GM13976 (cell line): Measurements from ENCODE around the gene WDR47.

Experiments used
- DNase-seq: peaks from one replicate; pipeline ENCODE4 v3.0.0; 2012; ENCODE audit warnings: low spot score
- in situ Hi-C: fragments of 300-500 bp; cut with MboI; formaldehyde crosslinking; loops from one replicate; pipeline ENCODE4 v1.12.0; 2022; ENCODE audit warnings: low sequenced_read_pairs, mixed read lengths, inconsistent platforms; ENCODE audit not compliant: unreplicated experiment
- TF ChIP-seq, protein P1 (sequence below): IDR thresholded peaks from 2 replicates; pipeline ENCODE4 v1.5.1; 2012; ENCODE audit warnings: borderline replicate concordance, mild to moderate bottlenecking; ENCODE audit not compliant: insufficient read depth; ENCODE audit errors: extremely low read depth, missing control alignments, control extremely low read depth

WDR47 gene

DNA sequence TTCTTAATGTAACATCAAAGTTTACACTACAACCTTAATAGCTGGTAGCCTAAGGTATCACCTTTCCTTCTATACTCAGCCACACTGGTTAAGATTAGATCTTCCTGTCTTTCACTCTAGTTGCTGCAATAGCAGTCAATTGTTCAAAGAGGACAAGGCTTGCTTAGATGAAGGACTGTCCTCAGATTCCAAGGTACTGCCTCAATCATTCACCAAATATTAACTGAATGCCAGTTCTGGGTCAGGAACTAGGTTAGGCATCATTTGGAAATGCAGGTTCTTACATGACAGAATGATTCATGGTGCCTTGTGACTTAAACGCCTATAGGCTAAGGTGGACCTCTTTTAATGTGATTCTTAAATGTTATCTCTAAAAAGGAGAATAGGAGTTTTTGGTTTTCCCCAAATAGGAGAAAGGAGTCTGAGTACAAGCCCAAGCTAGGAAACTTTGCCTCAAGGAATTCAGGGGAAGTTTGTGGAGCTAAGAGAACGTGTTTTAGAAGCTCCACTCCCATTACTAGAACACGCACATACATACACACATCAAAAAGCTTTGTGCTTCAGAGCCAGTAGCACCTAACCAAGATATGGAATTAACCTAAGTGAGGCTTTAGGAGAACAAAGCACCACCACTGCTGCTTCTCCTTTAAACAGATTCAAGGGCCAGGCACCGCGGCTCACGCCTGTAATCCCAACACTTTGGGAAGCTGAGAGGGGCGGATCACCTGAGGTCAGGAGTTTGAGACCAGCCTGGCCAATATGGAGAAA lies 8.5 kb upstream of the WDR47 start:
- TF ChIP-seq, protein P1, sequence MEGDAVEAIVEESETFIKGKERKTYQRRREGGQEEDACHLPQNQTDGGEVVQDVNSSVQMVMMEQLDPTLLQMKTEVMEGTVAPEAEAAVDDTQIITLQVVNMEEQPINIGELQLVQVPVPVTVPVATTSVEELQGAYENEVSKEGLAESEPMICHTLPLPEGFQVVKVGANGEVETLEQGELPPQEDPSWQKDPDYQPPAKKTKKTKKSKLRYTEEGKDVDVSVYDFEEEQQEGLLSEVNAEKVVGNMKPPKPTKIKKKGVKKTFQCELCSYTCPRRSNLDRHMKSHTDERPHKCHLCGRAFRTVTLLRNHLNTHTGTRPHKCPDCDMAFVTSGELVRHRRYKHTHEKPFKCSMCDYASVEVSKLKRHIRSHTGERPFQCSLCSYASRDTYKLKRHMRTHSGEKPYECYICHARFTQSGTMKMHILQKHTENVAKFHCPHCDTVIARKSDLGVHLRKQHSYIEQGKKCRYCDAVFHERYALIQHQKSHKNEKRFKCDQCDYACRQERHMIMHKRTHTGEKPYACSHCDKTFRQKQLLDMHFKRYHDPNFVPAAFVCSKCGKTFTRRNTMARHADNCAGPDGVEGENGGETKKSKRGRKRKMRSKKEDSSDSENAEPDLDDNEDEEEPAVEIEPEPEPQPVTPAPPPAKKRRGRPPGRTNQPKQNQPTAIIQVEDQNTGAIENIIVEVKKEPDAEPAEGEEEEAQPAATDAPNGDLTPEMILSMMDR = no peak
- in situ Hi-C loops = no loop called here
- DNase-seq = no peak

DNA sequence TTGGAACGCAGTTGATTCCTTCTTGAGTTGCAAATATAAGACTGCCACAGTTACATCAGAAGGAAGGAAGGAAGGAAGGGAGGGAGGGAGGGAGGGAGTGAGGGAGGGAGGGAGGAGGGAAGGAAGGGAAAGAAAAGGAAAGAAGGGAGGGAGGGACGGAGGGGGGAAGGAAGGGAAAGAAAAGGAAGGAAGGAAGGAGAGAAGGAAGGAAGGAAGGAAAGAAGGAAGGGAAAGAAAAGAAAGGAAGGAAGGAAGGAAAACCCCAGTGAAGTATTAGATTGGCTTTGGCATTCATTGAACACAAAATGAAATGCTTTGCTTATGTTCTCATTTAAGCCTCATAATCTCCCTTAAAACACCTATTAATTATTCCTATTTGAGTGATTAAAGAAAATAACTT lies 6.4 kb upstream of the WDR47 start:
- no peak for DNase-seq
- in situ Hi-C loops = no loop called here
- TF ChIP-seq, protein P1 = no peak

DNA sequence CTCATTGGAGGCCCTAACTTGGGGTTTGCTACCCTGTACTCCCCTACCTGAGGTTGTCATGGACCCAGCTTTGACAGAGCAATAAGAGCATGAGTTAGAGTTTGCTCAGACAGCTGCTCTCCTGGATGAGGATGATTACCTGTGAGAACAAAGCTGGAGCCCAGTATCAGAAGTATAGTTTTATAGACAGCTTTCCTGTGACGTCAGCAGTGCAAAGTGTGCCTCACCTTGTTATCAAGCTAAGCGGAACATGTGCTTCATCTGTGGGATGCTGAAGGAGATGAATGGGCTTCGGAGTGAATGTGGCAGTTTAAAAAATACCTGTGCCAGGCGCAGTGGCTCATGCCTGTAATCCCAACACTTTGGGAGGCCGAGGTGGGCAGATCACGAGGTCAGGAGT lies 5.4 kb upstream of the WDR47 start:
- DNase-seq = no peak
- in situ Hi-C loops = no loop called here
- TF ChIP-seq, protein P1 = no peak

DNA sequence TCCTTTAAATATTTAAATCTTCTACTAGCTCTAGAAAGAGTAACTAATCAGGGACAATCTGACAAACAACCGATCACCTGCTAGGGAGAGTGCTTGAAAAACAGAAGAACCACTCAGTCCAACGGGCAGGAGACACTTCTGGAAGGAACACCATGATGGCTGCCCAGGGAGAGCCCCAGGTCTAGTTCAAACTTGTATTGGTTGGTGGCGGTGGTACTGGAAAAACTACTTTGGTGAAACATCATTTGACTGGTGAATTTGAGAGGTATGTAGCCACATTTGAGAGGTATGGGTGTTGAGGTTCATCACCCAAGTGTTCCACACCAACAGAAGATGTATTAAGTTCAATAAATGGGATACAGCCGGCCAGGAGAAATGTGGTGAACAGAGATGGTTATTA lies 4.8 kb upstream of the WDR47 start:
- no peak for DNase-seq
- in situ Hi-C loops = no loop called here
- TF ChIP-seq, protein P1 = no peak

DNA sequence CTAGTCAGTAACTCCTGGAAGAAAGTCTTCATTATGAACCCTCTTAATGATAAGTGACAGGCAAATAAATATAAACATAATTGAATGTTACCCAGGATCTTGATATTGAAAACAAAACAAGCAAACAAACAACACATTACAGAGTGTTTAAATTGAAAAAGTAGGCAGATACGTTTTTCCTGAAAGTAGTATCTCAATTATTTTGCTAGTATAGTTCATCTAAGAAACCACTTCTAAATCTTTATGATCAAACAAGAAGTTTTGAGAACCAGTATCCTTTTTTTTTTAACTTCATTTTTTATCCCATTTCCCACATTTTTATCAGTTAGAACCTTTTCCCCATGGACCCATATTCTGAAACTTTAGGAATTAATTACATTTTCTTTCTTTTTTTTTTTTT lies 3.7 kb upstream of the WDR47 start:
- in situ Hi-C loops = no loop called here
- TF ChIP-seq, protein P1 = no peak

DNA sequence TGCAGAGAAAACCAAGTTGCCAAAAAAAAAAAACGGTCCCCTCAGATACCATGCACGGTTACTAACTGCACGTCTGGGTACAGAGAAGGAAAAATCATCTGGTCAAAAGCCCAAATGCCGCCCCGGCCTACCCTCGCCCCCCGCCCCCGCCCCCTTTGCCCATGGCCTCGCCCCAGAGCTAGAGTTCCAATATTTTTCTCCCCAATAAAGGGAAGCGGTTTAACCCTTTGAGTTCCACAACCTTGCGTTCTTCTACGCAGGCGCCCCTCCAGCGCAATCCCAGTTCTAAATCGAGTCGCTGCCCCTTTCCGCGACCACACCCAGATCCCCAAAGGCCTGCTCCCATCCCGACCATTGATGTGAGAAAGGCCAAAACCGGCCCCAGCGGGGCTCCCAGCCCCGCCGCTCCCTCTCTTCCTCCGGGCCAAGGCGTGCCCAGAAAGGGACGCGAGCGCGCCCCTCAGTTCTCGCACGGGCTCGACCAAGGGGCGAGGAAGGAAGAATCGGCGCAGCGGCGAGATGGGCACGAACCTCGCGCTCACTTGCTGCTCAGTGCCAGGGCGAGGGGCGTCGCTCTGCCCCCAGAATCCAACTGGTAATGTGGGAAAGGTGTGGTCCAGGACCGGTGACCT lies 797 bp downstream of the WDR47 start:
- TF ChIP-seq, protein P1 = no peak
- in situ Hi-C loops = no loop called here
- DNase-seq = peak; percentile 62

More for the DNA sequence above, 3.7 kb upstream of the WDR47 start:
- DNase-seq = no peak
